ENCODE results near the gene GOLGA8T. TPM values are rescaled to one million over a fixed set of nuclear protein-coding genes. Genes with fewer than 3 reads are reported as not detected.

The GOLGA8T gene
- total RNA-seq: 0.31 TPM

GRCh38 chr15:30134751-30135150 is at the start of gene GOLGA8T:
Gene GOLGA8T (plus strand): TSS chr15:30135051. CDS start chr15:30135149, 98 bp downstream.

Small RNAs within 50 kb of the gene (small RNA-seq; reads per million reads assigned to genes)
- gene AC120045.2 (ENCODE audit: low replicate concordance): not detected
- not detected for gene RF00096 (ENCODE audit: low replicate concordance)
- not detected for gene RN7SL469P (ENCODE audit: low replicate concordance)
- gene RN7SL673P (ENCODE audit: low replicate concordance): not detected

Other genes starting within 250 kb of the GOLGA8T start
- not detected for gene GOLGA8J, start 52.1 kb upstream of the GOLGA8T start, total RNA-seq